Tibial nerve (tissue), 4 donors: Measurements from ENCODE around the gene WIPF1.

Experiments
- EP300 ChIP-seq, 2 donors: sonication (generic); formaldehyde crosslinking; IDR thresholded peaks; one replicate each; pipeline ENCODE4 v1.6.1; 2017; ENCODE audit warnings: antibody characterized with exemption in 2 of 2, mild to moderate bottlenecking in 1 of 2
- POLR2A ChIP-seq, 2 donors: fragments of 450-650 bp; IDR thresholded peaks; one replicate each; pipeline ENCODE4 v1.6.1; 2017; ENCODE audit warnings: antibody characterized with exemption in 2 of 2, mild to moderate bottlenecking in 2 of 2, moderate library complexity in 2 of 2
- TF ChIP-seq, protein P1 (sequence below), 5 experiments: fragments of 200-600 bp in 3 of 5; fragments of 450-650 bp in 2 of 5; sonication (generic) in 3 of 5; IDR thresholded peaks; one replicate each; pipeline ENCODE4 v1.5.1; 2016 to 2019; ENCODE audit warnings: antibody characterized with exemption in 5 of 5, mild to moderate bottlenecking in 3 of 5, moderate library complexity in 2 of 5

DNA sequence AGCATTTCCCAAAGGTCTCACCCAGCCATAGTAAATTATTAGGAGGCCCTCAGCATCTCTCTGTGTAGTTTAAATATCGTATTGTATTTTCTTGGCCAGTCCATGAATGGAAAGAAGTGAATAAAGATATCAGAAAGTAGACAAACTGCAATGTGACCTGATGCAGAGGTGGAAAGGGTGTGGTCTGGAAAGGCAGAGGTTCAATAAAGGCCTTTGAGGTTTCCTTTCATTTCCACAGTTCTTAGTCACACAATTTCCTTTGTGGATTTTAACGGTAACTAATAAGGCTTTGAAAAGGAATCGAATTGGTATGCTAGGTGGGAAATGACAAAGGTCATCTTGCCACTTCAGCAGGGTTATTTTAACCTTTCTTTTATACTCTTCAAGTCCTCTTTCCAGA lies 20.1 kb upstream of the WIPF1 start:
- TF ChIP-seq POLR2A (IDR thresholded peaks at IDR 0.05) (no peak), EP300 (IDR thresholded peaks at IDR 0.05) (no peak)
- TF ChIP-seq, protein P1, sequence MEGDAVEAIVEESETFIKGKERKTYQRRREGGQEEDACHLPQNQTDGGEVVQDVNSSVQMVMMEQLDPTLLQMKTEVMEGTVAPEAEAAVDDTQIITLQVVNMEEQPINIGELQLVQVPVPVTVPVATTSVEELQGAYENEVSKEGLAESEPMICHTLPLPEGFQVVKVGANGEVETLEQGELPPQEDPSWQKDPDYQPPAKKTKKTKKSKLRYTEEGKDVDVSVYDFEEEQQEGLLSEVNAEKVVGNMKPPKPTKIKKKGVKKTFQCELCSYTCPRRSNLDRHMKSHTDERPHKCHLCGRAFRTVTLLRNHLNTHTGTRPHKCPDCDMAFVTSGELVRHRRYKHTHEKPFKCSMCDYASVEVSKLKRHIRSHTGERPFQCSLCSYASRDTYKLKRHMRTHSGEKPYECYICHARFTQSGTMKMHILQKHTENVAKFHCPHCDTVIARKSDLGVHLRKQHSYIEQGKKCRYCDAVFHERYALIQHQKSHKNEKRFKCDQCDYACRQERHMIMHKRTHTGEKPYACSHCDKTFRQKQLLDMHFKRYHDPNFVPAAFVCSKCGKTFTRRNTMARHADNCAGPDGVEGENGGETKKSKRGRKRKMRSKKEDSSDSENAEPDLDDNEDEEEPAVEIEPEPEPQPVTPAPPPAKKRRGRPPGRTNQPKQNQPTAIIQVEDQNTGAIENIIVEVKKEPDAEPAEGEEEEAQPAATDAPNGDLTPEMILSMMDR (IDR thresholded peaks at IDR 0.05) = no peak
